ENCODE results near the gene RHOBTB1.

The RHOBTB1 gene

GRCh38 chr10:60827791-60828488 lies 116.0 kb downstream of the RHOBTB1 start:
- TF ChIP-seq ZNF274 (IDR thresholded peaks at IDR 0.05; ENCODE audit: low read depth, low read length), result no peak

GRCh38 chr10:60825520-60825919 lies 118.5 kb downstream of the RHOBTB1 start:
- no peak for TF ChIP-seq ZNF274 (IDR thresholded peaks at IDR 0.05; ENCODE audit: low read depth, low read length)
- no peak overlapping the region for H3K4me3 ChIP-seq (ENCODE audit: low read length)

More at GRCh38 chr10:60827791-60828488, 116.0 kb downstream of the RHOBTB1 start:
- no peak overlapping the region for H3K4me3 ChIP-seq (ENCODE audit: low read length)

GRCh38 chr10:60823324-60823723 lies 120.7 kb downstream of the RHOBTB1 start:
- no peak overlapping the region for H3K4me3 ChIP-seq (ENCODE audit: low read length)
- no peak for TF ChIP-seq ZNF274 (IDR thresholded peaks at IDR 0.05; ENCODE audit: low read depth, low read length)

- no peak overlapping the region for H3K4me3 ChIP-seq (ENCODE audit: low read length)
- no peak for TF ChIP-seq ZNF274 (IDR thresholded peaks at IDR 0.05; ENCODE audit: low read depth, low read length)
Observed at GRCh38 chr10:60822809-60823208, 121.2 kb downstream of the RHOBTB1 start.

GRCh38 chr10:60821656-60822055 lies 122.3 kb downstream of the RHOBTB1 start:
- no peak overlapping the region for H3K4me3 ChIP-seq (ENCODE audit: low read length)
- TF ChIP-seq ZNF274 (IDR thresholded peaks at IDR 0.05; ENCODE audit: low read depth, low read length), result no peak

GRCh38 chr10:60820093-60820754 lies 123.8 kb downstream of the RHOBTB1 start:
- H3K4me3 ChIP-seq (ENCODE audit: low read length), result no peak overlapping the region
- no peak for TF ChIP-seq ZNF274 (IDR thresholded peaks at IDR 0.05; ENCODE audit: low read depth, low read length)

All from GM08714 (cell line).